VCaP (cell line): Measurements from ENCODE around the gene MRPL36.

Experiments used
- H3K27ac ChIP-seq: fragments of 450-650 bp; 2 replicates; pipeline ENCODE4 v1.5.1; 2017
- TF ChIP-seq, protein P1 (sequence below): fragments of 450-650 bp; conservative IDR thresholded peaks from 2 replicates; pipeline ENCODE4 v1.5.1; 2017; ENCODE audit warnings: mild to moderate bottlenecking, moderate library complexity

MRPL36 gene

DNA sequence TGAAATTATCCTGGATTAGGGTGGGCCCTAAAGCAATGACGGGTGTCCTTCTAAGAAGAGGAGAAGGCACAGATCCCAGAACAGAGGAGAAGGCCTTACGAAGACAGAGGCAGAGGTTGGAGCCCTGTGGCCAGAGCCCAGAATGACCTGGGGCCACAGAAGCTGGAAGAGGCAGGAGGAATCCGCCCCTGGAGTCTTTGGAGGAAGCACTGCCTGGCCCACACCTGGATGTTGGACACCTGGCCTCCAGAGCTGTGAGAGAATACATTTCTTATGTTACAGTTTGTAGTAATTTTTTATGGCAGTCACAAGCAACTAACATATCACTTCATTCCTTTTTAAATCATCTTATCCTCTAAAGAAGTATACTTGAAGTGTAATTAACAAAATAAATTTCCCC lies 8.5 kb downstream of the MRPL36 start:
- no peak overlapping the region for H3K27ac ChIP-seq

DNA sequence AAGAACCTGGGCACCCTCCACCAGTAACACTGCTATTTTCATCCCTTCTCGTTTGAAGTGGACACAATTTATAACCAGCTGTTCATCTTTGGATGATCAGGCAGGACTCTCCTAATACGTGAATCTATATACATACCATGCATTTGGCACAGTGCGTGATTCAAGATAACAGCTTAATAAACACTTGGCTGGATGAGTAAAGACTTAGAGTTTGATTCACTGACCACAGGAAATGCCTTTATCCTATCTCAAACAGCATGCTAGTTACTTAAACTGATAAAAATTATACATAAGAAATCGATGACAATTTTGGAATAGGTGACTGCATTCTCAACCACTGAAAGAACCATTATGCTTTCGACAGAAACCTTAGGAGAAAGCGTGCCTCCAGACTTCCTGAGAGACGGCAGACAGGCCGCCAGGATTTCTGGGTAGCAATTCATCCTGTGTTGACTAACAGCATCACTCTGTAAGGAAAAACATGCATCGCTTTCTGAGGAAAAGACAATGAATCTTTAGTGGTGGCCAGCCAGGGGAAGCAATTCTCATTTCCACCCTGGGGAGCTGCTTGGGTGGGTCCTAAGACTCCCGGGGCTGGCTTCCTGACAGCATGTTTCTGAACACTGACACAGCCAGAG lies 9.7 kb downstream of the MRPL36 start:
- H3K27ac ChIP-seq: peak overlapping the region; percentile 38
- TF ChIP-seq, protein P1, sequence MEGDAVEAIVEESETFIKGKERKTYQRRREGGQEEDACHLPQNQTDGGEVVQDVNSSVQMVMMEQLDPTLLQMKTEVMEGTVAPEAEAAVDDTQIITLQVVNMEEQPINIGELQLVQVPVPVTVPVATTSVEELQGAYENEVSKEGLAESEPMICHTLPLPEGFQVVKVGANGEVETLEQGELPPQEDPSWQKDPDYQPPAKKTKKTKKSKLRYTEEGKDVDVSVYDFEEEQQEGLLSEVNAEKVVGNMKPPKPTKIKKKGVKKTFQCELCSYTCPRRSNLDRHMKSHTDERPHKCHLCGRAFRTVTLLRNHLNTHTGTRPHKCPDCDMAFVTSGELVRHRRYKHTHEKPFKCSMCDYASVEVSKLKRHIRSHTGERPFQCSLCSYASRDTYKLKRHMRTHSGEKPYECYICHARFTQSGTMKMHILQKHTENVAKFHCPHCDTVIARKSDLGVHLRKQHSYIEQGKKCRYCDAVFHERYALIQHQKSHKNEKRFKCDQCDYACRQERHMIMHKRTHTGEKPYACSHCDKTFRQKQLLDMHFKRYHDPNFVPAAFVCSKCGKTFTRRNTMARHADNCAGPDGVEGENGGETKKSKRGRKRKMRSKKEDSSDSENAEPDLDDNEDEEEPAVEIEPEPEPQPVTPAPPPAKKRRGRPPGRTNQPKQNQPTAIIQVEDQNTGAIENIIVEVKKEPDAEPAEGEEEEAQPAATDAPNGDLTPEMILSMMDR: no peak

More for the DNA sequence above, 8.5 kb downstream of the MRPL36 start:
- TF ChIP-seq, protein P1: no peak

DNA sequence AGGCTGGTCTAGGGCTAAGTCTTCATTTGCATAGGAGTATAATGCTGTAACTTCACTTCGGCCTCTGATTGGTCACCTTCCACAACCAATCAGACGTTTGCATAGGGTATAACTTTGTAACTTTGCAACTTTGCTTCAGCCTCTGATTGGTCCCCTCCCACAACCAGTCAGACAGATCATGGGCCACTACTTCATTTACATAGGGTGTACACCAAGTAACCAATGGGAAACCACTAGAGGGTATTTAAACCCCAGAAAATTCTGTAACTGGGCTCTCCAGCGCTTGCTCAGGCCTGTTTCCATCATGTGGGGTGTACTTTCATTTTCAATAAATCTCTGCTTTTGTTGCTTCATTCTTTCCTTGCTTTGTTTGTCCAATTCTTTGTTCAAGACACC lies 10.2 kb downstream of the MRPL36 start:
- peak overlapping the region; percentile 38 for H3K27ac ChIP-seq

DNA sequence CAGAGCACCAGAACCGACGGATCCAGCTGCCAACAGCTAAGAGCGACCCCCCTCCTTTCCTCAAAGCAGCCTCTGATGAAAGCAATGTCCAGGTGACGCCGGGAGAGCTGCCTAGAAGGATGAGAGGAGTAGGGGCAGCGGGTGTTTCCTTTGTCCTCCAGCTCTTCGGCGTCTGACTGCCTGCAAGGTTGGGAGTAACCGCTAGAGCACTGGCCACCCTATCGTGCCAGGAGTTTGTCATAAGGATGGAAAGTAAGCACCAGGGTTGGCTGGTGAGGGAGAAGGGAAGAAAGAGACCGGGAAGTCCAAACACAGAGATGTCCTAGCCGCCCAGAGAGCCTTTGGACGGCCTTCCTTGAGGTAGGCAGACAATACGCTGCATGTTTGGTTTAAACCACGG lies 10.8 kb downstream of the MRPL36 start:
- H3K27ac ChIP-seq: no peak overlapping the region
- TF ChIP-seq, protein P1: no peak

DNA sequence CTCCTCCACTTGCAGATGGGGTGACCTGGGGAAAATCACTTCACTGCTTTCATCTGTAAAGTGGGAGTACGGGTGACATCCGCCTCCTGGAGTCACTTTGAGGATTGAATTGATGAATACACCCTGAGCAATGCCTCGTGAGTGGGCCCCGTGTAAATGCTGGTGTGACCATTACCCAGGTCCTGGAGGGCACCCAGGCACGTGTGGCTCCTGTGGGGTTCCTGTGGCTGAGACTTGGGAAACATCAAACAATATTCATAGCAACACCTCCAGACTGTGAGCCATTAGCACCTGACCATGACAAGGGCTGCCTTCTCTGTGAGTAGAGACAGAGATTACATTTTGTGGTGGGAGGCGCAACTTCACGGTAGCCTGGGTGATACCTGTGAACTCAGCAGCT lies 11.4 kb downstream of the MRPL36 start:
- TF ChIP-seq, protein P1: no peak
- H3K27ac ChIP-seq: no peak overlapping the region

DNA sequence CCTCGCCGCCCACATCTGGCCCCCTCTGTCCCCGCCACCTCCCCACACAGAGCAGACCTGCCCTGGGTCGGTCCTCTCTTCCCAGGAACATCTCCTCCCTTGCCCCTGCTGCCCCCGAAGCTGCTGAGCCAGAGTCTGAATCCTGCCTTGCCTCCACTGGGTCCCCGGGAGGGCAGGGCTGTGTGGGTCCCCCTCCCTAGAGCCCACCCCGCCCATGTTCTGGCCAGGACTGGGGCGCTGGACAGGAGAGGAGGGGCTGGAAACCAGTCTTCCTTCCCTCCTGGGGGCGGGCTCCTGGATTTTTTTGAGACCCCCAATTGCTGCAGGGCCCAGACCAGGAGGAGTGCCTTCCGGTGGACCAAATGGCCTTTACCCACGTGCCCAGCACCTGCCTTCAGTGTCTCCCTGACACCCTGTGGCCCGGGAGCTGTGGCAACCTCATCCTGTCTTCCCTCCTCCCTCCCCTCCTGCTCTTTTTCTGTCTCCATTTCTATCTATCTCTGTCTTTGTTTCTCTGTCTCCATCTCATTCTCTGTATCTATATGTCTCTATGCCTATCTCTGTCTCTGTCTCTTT lies 12.1 kb downstream of the MRPL36 start:
- H3K27ac ChIP-seq: peak overlapping the region; percentile 56
- TF ChIP-seq, protein P1: no peak

DNA sequence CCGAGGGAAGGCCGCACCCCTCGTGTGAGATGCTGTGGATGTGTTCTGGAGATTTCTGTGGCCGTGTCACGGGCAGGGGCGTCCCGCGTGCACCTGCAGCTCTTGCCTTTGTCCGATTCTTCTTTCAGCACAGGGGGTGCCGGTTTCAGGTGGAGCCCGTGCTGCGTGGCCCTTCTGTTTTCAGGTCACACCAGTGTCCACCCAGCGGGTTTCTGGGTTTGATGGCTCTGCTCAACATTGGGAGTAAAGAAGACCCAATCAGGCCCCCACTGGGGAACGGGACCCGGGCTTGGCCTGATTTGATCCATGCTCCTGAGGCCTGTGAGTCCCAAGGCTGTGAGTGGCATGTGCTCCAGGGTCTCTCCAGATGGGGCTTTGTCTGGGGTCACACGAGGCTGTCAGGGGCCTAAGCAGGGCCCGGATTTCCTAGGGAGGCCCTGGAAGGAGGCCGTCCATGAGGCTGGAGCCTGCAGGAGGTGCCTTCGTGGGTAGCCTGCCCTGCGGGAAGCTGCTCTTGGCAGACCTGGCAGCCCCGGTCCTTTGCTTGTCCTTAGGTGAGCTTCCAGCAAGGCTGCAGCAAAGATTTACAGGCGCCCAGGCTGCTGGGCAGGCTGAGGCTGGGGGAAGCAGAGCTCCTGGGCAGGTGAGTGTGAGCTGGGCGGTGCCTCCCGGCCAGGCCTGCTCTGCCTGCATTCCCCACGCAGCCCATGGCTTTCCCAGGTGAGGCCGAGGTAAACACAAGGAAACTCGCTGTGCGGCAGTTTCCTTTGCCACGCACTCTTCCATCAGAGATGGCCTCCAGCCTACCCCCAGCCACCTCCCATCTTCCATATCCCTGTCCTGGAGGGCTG lies 12.8 kb downstream of the MRPL36 start:
- TF ChIP-seq, protein P1: no peak
- H3K27ac ChIP-seq: peak overlapping the region; percentile 56
